ENCODE results near the gene CALML4.
"Not testable (repeated sequence)": the region's sequence is repeated elsewhere in the genome, so short reads cannot be mapped to it uniquely, and the experiment has no call there.

CALML4 gene

DNA sequence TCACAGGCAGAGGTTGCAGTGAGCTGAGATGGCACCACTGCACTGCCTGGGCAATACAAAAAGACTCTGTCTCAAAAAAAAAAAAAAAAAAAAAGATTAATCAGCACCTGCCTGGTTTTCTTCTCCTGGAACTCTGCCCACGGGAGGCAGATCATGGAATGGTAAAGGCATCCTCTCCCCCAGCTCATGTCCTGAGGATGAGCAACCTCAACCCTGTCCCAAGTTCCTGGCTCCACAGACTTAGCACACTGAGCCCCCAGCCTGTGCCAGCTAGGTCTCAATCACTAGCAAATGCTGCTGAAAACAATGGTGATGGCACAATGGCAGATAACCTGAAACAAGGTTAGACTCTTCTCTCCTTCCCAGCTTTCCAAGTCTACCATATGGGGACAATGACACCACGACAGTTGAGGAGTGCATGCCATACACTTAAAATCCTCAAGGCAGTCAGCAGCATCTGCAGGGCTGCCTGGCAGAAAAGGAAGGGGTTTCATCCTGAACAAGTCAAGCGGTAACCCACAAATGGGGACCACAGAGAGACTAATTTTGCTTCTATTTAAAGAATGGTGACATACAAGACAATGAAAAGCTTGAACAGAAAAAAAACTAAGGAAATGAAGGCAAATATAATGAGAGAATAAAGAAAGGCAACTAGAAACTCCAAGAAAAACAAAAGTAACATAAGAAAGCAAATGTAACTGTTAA is 19.6 kb upstream of the CALML4 start:
- no peak for DNase-seq

DNA sequence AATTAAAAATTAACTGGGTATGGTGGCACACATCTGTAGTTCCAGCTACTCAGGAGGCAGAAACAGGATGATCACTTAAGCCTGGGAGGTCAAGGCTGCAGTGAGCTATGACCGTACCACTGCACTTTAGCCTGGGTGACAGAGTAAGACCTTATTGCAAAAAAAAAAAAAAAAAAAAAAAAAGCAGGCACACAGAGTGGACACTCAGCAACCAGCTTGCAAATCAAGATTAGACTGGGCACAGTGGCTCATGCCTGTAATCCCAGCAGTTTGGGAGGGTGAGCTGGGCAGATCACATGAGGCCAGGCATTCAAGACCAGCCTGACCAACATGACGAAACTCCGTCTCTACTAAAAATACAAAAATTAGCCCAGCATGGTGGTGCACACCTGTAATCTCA is 19.0 kb upstream of the CALML4 start:
- no peak for DNase-seq

DNA sequence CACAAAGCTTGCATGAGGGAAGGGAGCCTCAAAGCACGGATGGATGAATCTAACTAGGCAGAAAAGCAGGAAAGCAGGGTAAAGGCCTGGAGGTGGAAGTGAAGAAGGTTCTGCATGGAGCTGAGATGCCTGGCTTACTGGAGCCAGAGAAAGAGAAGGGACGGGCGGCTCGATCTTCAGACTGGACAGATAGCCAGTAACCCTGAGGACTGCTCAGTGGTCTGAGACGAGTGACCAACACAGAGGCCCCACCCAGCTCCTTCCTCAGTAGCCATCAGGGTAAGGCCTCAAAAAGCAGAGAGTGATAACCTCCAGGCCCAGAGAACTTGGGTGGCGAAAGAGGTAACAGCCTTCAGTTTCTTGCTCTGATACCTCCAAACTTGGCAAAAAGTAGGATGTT is 18.0 kb upstream of the CALML4 start:
- DNase-seq = no peak

DNA sequence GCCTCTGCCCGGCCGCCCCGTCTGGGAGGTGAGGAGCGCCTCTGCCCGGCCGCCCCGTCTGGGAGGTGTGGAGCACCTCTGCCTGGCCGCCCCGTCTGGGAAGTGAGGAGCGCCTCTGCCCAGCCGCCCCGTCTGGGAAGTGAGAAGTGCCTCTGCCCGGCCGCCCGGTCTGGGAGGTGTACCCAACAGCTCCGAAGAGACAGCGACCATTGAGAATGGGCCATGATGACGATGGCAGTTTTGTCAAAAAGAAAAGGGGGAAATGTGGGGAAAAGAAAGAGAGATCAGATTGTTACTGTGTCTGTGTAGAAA is 17.3 kb upstream of the CALML4 start:
- not testable (repeated sequence) for DNase-seq

DNA sequence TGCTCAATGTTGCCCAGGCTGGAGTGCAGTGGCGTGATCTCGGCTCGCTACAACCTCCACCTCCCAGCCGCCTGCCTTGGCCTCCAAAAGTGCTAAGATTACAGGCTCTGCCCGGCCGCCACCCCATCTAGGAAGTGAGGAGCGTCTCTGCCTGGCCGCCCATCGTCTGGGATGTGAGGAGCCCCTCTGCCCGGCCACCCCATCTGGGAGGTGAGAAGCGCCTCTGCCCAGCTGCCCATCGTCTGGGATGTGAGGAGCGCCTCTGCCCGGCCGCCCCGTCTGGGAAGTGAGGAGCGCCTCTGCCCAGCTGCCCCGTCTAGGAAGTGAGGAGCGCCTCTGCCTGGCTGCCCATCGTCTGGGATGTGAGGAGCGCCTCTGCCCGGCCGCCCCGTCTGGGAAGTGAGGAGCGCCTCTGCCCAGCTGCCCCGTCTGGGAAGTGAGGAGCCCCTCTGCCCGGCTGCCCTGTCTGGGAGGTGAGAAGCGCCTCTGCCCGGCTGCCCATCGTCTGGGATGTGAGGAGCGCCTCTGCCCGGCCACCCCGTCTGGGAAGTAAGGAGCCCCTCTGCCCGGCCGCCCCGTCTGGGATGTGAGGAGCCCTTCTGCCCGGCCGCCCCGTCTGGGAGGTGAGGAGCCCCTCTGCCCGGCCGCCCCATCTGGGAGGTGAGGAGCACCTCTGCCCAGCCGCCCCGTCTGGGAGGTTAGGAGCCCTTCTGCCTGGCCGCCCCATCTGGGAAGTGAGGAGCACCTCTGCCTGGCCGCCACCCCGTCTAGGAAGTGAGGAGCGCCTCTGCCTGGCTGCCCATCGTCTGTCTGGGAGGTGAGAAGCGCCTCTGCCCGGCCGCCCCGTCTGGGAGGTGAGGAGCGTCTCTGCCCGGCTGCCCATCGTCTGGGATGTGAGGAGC is 16.6 kb upstream of the CALML4 start:
- not testable (repeated sequence) for DNase-seq

DNA sequence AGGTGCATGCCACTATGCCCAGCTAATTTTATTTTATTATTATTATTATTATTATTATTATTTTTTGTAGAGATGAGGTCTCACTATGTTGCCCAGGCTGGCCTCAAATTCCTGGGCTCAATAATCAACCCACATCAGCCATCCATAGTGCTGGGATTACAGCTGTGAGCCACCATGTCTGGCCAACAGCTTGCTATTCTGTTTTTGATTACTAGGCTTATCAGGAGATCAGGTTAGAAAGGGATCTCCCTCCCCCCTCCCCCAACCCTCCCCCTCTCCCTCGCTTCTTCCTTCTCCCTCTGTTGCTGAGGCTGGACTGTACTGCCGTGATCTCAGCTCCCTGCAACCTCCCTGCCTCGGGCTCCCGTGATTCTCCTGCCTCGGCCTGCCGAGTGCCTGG is 15.8 kb upstream of the CALML4 start:
- DNase-seq = no peak

DNA sequence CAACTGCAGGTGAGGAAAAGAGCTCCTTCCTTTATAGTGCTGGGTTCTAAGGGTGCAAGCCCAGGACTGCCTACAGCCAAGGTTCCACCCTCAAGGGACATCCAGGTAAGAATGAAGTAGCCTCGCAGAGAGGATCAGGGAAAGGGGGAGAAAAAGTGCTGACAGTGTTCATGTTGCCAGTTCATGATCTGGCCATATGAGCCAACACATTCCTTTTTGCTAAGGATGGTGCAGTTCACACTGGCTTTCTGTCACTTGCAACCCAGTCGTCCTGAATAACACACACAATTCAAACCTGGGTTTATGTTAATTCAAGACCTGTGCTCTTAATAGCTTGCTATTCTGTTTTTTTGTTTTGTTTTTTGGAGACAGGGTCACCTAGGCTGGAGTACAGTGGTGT is 15.4 kb upstream of the CALML4 start:
- no peak for DNase-seq

DNA sequence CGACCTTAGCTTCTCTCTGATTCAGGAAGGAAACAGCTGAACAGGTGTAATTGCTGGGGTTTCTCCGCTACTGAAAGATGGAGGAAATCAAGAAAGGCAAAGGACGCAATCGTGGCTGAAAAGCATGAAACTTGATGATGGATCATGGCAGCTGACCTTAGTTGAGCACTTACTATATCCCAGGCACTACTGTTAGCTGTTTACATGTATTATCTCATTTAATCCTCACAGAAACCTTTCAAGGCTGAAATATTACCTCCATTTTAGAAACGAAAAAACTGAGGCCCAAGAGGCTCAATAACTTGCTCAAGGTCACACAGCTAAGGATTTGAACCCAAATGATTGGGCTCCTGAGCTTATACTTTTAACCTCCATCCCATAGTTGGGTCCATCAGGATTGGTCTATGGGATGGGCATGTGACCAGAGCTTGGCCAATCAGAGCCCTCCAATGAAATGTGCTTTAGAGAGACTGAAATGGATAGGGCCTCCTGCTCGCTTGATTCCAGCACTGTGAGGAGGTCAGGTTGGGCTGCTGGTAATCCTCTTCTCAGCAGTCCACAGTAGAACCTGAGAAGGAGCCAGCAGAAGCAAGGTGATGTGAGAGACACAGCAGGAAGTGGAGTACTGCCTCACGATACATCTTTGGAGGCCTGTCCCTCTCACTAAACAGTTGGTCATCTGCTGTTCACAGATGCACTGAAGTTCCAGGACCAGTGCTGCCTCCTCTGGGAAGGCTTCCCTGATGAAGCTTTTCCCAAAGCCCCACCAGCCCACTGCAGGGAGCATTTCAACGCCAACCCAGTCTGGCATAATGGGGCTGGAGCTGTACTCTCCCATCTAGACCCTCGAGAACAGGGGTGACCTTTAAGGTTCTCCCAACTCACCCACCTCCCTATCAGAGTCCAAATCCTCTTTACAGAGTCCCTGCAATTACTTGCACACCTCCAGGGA is 14.0 kb upstream of the CALML4 start:
- no peak for DNase-seq

DNA sequence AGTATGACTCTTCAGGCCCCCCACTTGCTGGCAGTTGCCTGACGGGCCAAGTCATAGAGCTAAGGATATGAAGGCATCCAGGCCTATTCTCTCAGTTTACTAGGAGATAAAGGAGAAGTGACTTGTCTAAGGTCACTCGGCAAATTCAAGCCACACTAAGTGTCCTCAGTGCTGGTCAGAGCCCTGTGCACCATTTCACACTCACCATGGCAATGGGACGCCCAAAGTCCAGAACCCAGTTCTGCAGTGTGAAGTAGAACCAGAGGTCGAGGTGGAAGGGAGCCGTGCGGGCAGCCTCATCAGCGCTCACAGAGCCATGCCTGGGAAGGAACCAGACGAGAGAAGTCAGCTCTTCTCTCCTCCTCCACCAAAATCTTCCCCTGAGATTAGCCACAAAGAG is 13.2 kb upstream of the CALML4 start:
- no peak for DNase-seq

DNA sequence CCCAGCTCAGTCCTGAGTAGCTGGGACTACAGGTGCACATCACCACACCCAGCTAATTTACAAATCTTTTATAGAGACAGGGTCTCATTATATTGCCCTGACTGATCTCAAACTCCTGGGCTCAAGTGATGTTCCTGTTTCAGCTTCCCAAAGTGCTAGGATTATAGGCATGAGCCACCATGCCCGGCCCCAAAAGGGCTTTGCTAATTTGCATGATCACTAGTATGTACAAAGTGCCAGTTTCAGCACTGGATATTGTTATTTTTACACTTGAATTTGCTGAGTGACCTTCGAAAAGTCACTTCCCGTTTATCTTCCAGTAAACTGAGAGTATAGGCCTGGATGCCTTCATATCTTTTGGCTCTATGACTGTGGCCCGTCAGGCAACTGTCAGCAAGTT is 12.2 kb upstream of the CALML4 start:
- no peak for DNase-seq

DNA sequence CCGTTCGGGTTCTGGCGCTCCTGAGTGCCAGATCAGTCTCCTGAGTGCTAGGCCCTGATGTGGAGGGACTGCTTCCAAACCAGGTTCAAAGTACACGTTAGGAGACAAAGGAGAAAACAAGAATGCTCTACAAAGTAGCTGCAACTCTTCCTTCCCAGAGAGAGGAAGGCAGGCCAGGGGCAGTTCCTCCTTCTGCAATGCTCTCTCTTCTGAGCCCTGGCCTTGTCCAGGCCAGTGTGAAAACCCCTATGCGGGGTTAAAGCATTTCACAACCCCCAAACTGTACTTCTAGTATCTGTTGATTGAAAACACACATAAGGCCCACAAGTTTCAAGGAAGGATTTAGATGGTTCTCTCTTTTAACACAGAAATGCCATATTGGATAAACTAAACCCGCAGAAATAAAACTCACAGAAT is 9.7 kb upstream of the CALML4 start:
- DNase-seq = no peak

DNA sequence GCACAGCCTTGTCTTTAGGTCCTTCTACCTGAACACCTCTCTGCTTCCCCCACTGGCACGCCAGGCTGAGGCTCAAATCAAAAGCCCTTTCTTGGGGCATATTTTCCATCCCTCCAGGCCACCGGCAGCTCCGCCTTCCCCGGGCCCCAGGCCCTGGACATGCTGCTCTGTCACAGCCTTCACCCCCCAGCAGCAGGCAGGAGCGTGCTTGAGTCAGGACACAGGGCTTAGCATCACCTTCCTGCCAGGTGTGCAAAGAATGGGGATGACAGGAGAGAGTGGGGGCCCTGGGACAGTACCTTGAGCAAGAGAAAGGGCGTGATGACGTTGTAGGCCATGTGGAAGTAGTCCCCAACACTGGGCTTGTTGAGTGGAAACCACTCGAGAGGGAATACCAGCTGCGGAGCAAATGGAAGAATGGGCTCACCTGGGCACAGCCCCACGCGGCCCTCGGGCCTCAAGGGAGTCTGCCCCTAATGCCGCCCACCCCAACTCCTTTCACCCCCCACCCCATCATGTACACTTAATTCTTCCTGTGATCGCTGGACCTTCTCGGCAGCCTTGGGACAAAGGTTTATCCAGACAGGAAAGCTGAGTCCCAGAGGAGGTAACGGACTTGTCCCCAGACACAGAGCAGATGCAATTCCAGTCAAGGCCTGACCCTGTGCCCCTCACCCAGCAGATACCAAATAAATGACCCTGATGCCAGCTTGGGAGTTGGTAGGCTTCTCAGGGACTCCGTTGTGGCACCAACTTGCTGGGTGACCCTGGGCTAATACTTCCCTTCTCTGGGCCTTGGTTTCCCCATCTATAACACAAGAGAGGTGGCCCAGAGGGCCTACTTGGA is 9.1 kb upstream of the CALML4 start:
- no peak for DNase-seq

DNA sequence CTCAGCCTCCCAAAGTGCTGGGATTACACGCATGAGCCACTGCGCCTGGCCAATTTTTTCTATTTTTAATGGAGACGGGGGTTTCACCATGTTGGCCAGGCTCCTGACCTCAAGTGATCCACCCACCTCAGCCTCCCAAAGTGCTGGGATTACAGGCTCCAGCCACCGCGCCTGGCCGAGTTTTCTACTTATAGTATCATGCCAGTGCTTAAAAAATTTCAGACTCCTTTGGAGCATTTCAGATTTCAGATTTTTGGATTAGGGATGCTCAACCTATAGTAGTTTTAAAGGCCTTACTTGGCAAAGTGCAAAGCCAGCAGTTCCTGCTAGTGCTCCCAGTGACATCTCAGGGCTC is 8.3 kb upstream of the CALML4 start:
- not testable (repeated sequence) for DNase-seq

DNA sequence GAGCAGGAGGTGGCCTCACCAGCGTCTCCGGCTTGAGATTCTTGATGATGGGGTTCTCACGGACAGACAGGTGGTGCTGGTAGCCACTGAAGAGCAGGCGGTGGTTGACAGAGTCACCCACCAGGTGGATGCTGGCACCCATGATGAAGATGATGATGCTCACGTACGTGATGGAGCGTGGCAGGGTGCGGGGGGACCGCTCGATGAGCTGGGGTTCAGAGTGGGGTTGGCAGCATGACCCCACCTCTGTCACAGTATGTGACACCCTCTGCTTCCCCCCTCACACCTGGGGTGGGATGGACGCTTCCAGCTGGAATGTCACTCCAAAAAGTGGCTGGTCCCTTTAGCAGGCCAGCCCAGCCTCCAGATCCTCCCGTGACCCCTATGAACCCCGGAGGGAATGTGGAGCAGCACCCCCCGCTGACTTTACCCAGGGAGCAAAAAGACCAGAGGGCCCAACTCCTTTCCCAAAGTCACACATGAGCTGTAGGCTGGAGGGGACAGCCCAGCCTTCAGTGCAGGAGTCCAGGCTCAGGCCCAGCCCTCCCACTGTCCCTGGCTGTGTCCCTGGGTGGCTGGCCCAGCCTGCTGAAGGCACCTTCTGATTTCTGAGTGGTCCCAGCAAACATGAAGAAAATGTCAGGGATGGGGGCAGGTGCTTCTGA is 6.7 kb upstream of the CALML4 start:
- no peak for DNase-seq

DNA sequence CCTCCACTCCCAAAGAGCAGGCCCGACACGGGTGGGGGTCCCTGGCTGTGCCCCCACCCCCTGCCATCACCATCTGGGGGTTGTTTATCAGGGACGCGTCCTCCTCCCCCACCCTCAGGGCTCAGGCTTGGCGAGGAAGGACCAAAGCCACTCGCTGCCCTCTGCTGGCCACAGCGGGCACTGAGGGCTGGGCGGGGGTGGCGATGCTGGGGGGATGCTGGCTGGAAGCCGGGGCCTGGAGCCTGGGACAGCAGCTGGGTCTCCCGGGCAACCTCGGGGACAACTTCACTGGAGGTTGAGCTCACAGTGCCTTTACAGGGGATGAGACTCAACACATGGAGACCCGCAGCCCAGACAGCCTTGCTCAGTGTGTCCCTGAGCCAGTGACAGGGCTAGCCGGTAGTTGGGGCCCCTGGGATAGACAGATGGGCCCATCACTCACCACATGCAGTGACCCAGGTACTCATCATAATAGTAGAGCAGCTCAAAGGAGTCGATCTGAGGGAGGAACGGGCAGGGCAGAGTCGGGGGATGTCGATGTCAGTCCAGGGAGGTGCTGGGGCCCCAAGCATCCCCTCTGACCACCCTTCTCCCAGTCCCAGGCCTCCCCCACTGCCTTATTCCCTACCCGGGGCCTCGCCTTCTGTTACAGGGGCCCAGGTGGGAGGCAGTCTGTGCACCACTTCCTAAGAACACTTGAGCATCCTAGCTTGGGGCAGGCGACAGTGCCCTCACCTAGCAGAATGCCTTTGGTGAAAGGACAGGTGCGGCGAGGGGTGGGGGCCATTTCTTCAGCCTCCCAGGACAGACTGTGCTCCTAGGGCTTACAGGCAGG is 5.9 kb upstream of the CALML4 start:
- DNase-seq = no peak

DNA sequence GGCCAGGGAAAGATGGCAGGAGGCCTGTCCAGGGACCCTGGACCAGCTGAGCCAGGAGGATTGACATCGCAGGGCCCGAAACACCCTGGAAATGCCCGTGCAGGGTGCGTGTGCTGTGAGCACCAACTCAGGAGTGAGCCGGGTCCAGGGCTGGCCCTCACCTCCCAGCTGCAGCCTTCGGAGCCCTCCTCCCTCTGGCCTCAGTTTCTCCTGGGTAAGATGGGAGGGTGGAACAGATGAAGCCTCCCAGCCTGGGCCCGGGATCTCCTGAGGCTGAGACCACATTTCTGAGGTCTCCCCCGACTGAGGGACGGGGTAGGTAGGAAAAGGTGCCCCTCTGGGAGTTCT is 5.3 kb upstream of the CALML4 start:
- no peak for DNase-seq

DNA sequence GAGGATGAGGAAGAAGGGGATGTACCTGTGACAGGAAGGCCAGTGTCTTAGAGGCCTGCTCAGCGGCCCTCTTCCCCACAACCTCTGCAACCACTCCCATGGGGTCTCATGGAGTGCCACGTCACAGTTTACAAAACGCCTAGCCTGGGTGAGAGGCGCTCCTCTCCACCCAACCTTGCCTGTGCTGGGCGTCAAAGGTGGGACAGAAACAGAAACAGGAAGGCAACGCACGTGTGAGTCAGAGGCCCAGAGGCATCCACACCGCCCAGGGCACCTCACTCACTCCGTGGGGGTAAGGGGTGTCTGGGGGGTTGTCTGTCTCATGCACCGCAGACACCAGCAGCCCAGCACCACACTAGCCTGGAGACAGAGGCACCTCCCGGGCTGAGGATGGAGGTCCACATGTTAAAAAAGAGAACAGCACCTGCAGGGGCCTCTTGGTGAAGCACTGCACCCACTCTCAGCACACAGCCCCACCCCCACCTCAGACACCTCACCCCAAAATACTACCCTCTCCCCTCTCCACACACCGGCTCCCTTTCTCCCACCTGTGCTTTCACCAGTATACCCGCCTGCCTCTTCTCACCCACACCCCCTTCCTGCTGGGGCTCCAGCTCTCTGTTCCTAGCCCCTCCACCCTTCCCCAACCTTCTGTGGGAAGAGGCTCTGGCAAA is 4.7 kb upstream of the CALML4 start:
- no peak for DNase-seq

DNA sequence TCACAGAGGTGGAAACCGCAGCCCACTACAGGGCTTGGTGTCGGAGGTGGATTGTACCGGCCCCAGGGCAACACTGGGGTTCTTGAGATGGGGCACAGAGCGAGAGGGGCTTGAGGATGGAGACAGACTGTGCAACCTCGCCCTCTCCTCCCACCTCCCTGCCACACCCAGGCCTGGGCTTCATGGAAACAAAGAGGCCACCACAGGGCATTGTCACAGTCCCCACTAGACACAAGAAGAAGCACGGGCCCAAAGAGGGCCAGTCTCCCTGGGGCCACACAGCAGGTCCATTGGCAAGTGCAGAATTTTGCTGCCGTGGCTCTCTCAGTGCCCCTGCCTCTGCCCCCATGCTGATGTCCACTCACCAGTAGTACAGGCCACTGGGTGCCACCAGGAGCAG is 4.1 kb upstream of the CALML4 start:
- DNase-seq = no peak

DNA sequence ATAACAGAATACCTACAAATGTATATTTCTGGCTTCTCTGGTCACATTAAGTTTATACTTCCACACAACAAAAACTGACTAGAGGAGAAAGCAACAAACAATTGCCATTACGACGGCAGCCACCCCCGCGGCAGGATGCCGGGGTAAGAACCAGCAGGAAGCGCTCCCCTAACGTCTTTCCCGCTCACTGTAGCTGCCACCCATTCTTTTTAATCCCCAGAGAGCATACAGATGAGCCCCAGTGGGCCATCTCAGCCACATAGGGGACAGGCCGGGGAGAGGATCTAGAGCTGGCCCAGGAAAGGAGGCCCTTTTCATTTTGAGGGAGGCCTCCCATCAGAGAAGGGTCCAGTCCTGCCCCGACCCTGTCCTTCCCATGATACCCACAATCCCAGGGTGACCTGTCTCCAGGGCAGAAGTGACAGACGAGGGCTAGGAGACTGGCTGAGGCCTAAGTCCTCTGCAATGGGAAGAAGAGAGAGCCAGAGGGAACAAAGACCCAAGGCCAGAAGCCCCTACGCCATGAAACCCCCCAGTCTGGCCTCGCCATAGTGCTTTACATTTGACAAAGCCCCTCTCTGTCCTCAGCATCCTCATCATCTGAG is 3.6 kb upstream of the CALML4 start:
- no peak for DNase-seq

DNA sequence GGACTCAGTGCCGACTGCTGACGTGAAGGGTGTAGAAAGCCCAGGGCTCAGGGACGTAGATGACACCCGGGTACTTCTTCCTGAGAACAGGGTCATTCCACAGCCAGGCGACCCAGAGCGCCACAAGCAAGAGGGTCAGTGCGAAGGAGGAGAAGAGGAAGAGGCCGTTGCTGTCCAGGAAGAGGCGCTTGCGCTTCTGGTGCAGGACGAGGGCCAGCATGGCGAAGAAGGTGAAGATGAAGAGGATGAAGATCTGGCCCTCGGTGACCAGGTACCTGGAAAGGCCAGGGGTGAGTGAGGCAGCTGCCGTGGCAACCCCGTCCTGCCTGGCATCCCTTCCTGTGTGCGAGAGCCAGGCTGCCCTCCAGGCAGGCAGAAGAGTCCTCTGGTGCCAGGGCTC is 3.0 kb upstream of the CALML4 start:
- DNase-seq = no peak
